HL-60 (cell line): ENCODE results near the gene H2BK1.

Experiments used
- GABPA ChIP-seq: IDR thresholded peaks from 2 replicates; pipeline ENCODE4 v1.6.1; 2012; ENCODE audit warnings: low read depth
- SPI1 ChIP-seq: IDR thresholded peaks from 2 replicates; pipeline ENCODE4 v1.6.1; 2012; ENCODE audit warnings: low read depth, mild to moderate bottlenecking, borderline replicate concordance
- TF ChIP-seq, protein P1 (sequence below): IDR thresholded peaks from 2 replicates; pipeline ENCODE4 v1.6.1; 2012; ENCODE audit warnings: low read depth; ENCODE audit not compliant: insufficient replicate concordance
- TF ChIP-seq, protein P2 (sequence below): IDR thresholded peaks from one replicate; pipeline ENCODE4 v1.5.1; 2011; ENCODE audit warnings: low read length, control low read depth, inconsistent platforms; ENCODE audit not compliant: insufficient read depth

DNA sequence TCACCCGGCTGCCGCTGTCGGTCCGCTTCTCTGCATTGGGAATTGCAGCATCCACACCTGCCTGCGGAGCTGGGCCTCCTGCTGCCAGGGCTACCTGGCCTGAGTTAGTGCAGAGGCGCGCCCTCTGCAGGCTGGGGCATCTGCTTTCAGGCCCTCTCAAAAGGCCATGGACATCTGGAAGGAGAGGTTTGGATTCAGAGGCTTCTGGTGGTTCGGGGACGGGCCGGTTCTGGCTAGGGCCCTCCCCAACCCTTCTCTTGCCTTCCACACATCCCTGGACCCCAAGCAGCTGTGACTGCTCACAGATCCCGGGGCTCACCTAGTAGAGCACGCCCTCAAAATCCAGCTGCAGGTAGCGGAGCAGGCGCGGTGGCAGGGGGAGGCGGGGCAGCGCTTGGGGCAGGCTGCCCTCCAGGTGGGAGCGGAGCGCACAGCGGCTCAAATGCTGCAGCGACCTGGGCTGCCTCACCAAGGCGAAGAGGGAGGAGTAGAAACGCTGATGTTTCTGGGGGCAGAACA is 34.4 kb downstream of the H2BK1 start:
- TF ChIP-seq GABPA, result no peak
- TF ChIP-seq, protein P1, sequence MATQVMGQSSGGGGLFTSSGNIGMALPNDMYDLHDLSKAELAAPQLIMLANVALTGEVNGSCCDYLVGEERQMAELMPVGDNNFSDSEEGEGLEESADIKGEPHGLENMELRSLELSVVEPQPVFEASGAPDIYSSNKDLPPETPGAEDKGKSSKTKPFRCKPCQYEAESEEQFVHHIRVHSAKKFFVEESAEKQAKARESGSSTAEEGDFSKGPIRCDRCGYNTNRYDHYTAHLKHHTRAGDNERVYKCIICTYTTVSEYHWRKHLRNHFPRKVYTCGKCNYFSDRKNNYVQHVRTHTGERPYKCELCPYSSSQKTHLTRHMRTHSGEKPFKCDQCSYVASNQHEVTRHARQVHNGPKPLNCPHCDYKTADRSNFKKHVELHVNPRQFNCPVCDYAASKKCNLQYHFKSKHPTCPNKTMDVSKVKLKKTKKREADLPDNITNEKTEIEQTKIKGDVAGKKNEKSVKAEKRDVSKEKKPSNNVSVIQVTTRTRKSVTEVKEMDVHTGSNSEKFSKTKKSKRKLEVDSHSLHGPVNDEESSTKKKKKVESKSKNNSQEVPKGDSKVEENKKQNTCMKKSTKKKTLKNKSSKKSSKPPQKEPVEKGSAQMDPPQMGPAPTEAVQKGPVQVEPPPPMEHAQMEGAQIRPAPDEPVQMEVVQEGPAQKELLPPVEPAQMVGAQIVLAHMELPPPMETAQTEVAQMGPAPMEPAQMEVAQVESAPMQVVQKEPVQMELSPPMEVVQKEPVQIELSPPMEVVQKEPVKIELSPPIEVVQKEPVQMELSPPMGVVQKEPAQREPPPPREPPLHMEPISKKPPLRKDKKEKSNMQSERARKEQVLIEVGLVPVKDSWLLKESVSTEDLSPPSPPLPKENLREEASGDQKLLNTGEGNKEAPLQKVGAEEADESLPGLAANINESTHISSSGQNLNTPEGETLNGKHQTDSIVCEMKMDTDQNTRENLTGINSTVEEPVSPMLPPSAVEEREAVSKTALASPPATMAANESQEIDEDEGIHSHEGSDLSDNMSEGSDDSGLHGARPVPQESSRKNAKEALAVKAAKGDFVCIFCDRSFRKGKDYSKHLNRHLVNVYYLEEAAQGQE, result no peak
- TF ChIP-seq, protein P2, sequence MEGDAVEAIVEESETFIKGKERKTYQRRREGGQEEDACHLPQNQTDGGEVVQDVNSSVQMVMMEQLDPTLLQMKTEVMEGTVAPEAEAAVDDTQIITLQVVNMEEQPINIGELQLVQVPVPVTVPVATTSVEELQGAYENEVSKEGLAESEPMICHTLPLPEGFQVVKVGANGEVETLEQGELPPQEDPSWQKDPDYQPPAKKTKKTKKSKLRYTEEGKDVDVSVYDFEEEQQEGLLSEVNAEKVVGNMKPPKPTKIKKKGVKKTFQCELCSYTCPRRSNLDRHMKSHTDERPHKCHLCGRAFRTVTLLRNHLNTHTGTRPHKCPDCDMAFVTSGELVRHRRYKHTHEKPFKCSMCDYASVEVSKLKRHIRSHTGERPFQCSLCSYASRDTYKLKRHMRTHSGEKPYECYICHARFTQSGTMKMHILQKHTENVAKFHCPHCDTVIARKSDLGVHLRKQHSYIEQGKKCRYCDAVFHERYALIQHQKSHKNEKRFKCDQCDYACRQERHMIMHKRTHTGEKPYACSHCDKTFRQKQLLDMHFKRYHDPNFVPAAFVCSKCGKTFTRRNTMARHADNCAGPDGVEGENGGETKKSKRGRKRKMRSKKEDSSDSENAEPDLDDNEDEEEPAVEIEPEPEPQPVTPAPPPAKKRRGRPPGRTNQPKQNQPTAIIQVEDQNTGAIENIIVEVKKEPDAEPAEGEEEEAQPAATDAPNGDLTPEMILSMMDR, result no peak
- no peak for TF ChIP-seq SPI1
